Measurements from ENCODE around the gene GDPD5. TPM values are rescaled to one million over a fixed set of nuclear protein-coding genes. Genes with fewer than 3 reads are reported as not detected.
"Not testable (repeated sequence)": the region's sequence is repeated elsewhere in the genome, so short reads cannot be mapped to it uniquely, and the experiment has no call there.

GDPD5 gene
- polyA plus RNA-seq, 1 donor: 24.7 TPM

DNA sequence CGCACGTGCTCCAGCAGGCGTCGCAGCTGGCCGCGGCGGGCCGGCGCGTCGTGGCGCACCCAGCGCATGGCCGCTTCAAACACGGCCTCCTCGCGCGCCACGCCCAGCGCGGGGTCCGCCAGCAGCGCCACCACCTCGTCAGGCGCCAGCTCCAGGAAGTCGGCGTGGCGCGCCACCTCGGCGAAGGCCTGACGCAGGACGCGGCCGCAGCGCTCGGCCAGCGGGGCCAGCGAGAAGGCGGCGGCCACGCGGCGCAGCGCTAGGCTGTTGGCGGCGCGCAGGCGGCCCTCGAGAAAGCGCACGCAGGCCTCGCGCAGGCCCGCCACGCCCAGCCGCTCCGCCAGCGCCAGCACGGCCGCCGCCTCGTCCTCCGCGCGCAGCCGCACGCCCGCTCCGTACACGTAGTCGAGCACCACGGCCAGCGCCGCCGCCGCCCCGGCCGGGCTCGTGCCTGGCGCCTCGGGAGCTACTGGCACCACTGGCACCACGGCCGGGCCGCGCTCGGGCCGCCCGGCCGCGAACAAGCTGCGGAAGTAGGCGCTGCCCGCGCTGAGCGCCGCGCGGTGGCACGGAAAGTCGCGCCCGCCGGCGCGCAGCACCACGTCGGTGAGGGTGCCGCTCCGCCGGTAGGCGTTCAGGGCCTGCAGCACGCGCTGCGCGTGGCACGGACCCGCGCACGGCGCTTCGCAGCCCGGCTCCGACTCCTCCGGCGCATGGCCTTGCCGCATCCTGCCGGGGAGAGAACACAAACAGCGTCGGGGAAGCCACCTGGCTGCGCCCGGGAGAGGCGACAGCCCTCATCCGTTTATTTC, 95.6 kb downstream of the GDPD5 start:
- peak; percentile 22 for DNase-seq (ENCODE audit: low read depth)

DNA sequence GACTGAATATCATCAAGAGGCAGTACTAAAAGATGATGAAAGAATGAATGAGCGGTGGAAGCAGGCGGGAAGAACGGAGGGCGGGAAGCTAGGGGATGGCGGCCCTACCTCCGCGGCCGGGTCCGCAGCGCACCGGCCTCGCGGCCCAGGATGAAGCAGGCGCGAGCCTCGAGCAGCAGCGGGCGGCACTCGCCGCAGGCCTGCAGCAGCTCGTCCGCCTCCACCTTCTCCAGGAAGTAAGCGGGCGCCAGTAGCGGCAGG, 96.2 kb downstream of the GDPD5 start:
- DNase-seq (ENCODE audit: low read depth): no peak

DNA sequence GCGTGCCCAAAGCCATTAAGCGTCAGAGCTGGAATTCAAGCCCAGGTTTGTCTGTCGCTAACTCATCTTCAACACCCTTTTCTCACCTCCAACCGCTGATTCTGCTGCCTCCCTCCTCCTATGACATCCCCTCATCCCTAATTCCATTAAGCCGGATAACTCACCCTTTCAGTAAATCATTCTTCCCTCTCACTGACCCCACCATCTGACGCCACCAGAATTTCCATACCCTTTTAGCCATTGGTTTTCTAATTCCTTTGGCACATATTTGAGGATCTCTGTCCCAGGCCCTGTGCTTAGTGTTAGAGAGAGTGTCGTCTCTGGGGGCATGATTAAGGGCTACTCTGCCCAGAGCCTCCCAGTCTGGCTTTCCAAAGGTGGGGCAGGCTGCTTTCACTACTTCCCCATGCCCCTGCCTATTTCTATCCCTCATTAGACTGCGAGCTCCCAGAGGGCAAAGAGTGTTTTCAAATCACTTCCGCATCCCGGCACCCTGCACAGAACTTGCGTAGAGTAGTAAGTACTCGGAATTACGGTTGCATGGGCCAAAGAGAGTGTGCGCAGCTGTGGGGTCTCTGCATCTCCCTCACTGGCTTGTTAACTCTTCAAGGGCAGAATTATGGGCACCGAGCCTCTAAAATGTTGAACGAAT, 96.6 kb downstream of the GDPD5 start:
- DNase-seq (ENCODE audit: low read depth): no peak

GRCh38 chr11:75428281-75428724, 97.4 kb downstream of the GDPD5 start:
- DNase-seq (ENCODE audit: low read depth): peak; percentile 69

GRCh38 chr11:75427181-75427580, 98.6 kb downstream of the GDPD5 start:
- no peak for DNase-seq (ENCODE audit: low read depth)

DNA sequence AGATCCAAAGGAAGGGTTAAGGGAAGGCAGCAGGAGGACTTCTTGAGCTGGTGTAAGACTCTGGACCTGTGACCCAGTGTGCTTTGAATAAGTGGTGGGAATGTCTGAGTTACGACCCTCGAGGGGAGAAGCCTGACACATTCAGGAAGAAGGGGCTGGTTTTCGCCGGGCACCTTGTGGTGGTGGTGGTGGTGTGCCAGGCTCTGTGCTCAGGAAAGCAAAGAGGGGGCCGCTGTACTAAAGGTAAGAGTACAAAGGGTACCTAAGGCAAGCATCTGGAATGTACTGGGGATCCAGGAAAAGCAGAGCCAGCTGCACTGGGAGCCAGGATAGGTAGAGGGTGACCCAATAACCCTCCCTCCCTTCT, 99.0 kb downstream of the GDPD5 start:
- DNase-seq (ENCODE audit: low read depth): no peak

DNA sequence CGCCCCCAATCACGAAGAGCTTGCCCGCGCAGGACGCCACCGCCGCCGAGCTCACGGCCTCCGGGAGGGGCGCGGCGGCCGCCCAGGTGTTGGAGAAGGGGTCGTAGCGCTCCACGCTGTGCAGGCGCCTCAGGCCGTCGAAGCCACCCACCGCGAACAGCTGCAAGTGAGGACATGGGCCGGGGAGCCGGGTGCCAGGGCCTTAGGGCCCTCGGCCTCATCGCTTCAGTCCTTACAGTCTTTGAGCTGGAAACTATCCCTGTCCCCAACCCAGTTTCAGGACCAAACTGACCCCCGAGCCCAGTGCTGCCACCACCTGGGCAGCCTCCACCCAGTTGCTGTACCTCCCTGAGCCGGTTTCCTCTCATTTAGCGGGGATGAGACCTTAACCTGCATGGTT, 100.3 kb downstream of the GDPD5 start:
- no peak for DNase-seq (ENCODE audit: low read depth)

GRCh38 chr11:75424396-75424795, 101.3 kb downstream of the GDPD5 start:
- DNase-seq (ENCODE audit: low read depth): no peak

DNA sequence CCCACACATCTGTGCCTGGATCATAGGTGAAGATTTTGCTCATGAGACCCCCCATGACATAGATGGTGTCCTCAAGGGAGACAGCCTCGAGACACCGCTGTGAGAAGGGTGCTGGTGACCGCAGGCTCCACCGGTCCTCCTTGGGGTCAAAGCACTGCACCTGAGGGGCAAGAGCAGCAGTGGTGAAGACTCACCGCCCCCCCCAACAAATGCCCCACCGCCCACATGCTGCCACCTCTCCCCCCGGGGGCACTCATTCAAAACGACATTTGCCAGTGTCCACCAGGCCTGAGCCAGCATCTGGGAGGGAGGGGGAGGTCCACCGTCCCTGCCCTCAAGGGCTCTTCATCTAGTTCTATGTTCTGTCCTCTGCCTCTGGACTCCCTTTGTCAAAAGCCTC, 102.0 kb downstream of the GDPD5 start:
- DNase-seq (ENCODE audit: low read depth): no peak

DNA sequence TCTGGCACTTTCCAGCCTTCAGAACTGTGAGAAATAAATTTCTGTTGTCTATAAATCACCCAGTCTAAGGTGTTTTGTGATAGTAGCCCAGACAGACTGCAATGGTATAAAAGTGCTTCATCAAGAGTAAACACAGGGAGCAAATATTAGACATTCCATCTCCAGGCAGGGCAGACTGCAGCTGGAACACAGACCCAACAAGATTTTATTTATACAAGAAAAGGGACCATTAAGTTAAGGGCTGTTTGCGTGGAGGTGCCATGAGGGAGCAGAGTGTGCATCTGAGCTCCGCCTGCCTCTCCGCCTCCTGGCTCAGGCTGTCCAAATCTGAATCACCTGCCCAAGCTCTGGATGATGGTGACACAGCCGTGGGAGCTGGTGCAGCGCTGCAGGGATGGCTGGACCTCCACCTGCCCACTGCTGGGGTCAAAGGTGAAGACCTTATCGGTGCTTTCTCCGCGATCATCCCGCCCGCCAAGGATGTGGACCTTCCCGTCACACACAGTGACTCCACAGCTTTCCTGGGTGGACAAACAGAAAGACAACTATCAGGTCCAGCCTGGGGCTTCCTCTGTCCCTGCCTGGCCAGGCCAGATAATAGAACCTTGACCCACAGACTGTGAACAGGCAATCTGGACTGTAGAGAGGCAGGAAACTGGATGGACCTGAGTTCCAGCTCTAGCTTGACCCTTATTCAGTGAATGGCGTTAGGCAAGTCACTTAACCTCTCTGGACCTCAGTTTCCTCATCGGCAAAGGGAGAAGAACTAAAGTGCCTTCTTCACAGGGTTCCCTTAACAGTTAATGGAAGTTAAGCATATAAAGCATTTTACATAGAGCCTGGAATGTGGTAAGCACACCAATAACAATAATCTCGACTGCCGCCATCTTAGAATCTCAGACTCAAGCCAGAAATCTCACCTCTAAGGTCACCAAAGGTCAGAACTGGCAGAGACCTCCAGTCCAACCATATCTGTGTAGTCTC, 103.2 kb downstream of the GDPD5 start:
- no peak for DNase-seq (ENCODE audit: low read depth)

DNA sequence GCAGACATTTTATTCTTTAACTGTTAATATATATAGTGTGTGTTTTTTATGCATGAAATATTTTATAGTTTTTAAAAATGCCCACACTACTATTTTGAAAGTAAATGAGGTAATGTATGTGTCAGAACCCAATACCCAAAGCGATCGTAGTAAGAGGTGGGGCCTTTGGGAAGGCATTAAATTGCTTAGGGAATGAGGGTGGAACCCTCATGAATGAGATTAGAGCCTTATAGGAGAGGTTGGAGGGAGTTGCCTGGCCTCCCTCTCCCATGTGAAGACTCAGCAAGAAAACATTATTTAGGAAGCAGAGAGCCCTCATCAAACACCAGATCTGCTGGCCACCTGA, 103.9 kb downstream of the GDPD5 start:
- no peak for DNase-seq (ENCODE audit: low read depth)

DNA sequence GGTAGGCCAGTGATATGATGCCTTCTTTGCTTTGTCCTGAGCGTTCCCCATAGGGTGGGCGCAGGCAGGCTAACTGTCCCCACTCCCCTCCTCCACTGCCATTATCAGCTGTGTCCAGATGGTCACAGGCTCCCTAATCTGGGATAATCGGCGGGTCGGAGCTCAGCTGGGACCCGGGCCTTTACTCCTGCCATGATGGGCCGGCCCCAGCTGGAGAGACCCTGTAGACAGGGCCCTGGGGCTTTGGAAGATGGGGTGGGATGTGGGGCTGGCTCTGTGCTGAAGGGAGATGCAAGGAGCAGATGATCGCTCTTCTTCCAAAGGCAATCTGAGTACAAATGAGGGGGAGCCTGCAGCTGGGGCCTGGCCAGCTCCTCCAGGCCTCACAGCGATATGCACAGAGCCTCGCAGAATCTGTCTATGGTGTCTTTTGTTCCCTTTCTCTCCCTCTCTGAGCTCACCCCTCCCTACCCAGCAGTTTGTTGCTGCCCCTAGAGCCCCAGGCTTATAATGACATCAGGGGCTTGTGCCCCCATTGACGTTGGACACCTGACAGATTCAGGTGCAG, 104.6 kb downstream of the GDPD5 start:
- no peak for DNase-seq (ENCODE audit: low read depth)

DNA sequence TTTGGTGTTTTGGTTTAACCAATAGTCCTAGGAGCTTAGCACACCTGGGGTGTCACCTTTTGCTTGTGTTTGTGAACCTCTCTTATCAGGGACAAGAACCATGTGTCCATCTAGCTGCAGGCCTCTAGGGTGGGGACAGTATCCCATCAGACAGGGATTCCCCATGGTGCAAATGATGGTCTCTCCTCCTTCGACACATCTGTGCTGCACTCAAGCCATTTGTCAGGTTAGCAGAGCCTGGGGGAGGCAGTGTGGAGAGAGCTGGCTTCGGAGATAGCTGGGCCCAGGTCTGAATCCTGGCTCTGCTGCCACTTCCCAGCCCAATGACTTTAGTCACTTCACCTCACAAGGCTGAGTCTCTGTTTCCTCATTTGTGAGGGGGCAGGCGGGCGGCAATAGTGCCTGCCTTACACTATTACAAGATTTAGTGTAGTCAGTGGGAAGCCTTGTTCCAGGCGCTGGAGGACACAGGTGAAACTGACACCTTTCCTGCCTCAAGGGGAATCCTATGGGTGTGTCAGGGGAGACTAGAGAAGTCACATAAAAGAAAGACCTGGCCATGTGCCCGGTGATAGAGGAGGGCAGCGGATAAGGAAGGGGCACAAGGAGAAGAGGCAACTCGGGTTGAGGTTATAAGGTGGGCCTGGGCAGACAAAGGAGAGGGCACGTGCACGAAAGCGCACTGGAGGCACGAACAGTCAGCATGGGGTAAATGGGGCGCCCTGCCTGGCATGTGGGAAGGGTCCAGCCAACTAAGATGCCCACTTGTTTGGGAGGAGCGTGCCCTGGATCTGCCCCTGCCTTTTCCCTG, 105.3 kb downstream of the GDPD5 start:
- no peak for DNase-seq (ENCODE audit: low read depth)

DNA sequence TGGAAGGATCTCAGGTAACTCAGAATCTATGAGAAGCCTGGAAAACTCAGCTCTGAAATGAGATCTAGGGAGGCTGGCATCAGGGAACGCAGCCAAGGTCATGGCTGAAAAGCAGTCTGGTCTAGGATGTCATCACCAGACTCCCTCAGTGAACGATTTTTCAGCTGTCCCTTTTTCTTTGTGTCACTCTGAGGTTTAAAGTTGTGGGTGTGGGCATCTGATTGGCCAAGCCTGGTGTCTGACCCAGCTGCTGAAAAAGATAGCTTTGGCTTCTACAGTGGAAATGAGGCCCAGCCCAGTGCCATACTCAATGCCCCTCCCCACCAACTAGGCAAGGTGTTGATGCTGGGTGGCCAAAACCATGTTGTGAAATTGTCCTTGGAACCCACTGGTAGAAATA, 111.9 kb downstream of the GDPD5 start:
- no peak for DNase-seq (ENCODE audit: low read depth)

DNA sequence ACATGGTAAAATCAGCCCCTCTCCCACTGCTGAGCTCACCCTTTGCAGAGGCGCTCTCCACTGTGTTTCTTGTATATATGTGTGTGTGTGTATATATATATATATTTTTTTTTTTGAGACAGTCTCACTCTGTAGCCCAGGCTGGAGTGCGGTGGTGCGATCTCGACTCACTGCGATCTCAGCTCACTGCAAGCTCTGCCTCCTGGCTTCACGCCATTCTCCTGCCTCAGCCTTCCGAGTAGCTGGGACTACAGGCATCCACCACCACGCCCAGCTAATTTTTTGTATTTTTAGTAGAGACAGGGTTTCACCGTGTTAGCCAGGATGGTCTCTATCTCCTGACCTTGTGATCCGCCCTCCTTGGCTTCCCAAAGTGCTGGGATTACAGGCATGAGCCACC, 112.6 kb downstream of the GDPD5 start:
- DNase-seq (ENCODE audit: low read depth): not testable (repeated sequence)

DNA sequence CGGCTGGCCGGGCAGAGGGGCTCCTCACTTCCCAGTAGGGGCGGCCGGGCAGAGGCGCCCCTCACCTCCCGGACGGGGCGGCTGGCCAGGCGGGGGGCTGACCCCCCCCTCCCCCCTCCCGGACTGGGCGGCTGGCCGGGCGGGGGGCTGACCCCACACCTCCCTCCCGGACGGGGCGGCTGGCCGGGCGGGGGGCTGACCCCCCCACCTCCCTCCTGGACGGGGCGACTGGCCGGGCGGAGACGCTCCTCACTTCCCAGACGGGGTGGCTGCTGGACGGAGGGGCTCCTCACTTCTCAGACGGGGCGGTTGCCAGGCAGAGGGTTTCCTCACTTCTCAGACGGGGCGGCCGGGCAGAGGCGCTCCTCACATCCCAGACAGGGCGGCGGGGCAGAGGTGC, 115.8 kb downstream of the GDPD5 start:
- DNase-seq (ENCODE audit: low read depth): not testable (repeated sequence)

GRCh38 chr11:75408957-75409219, 116.9 kb downstream of the GDPD5 start:
- no peak for DNase-seq (ENCODE audit: low read depth)

- DNase-seq (ENCODE audit: low read depth): no peak
Measured at GRCh38 chr11:75406338-75406777, 119.4 kb downstream of the GDPD5 start.

GRCh38 chr11:75403983-75404658, 121.6 kb downstream of the GDPD5 start:
- no peak for DNase-seq (ENCODE audit: low read depth)

DNA sequence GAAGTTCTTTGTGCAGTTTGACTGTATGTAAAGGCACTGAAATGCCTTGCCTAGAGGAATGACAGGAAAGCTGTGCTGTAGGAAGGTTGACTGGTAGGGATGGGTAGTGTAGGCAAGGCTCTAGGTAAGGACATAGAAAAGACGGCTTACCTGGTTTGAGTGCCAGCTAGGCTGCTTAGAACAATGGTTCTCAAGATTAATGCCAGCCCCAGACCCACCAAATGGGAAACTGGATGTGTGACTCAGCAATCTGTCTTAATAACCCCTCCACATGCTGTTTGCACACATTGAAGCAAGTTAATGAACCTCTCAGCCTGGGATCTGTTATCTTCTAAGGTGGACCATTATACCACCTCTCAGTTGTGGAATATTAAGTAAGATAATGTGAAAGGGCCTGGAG, 122.7 kb downstream of the GDPD5 start:
- no peak for DNase-seq (ENCODE audit: low read depth)
